ENCODE results near the gene TSPAN32.

Gene TSPAN32

GRCh38 chr11:2301631-2302305, at the start of gene TSPAN32, which contains the start of gene C11orf21:
TSPAN32 (plus strand) TSS chr11:2302013; CDS start chr11:2302150, 137 bp downstream.
C11orf21 (minus strand) TSS chr11:2301918; CDS start chr11:2301808, 110 bp downstream.
- DNase-seq (ENCODE audit: low read depth): no peak
- H3K4me3 ChIP-seq (ENCODE audit: low read depth, low read length): no peak within 1 kb of the TSS

GRCh38 chr11:2252018-2252417, 49.8 kb upstream of the TSPAN32 start:
- DNase-seq (ENCODE audit: low read depth): no peak
- H3K4me3 ChIP-seq (ENCODE audit: low read depth, low read length): no peak overlapping the region

GRCh38 chr11:2256293-2256913, 45.4 kb upstream of the TSPAN32 start:
- no peak overlapping the region for H3K4me3 ChIP-seq (ENCODE audit: low read depth, low read length)
- DNase-seq (ENCODE audit: low read depth): no peak

GRCh38 chr11:2256951-2257700, 44.7 kb upstream of the TSPAN32 start:
- H3K4me3 ChIP-seq (ENCODE audit: low read depth, low read length): no peak overlapping the region
- no peak for DNase-seq (ENCODE audit: low read depth)

- no peak for DNase-seq (ENCODE audit: low read depth)
- H3K4me3 ChIP-seq (ENCODE audit: low read depth, low read length): no peak overlapping the region
Observed at GRCh38 chr11:2258501-2259465, 43.0 kb upstream of the TSPAN32 start.

- no peak overlapping the region for H3K4me3 ChIP-seq (ENCODE audit: low read depth, low read length)
- no peak for DNase-seq (ENCODE audit: low read depth)
Observed at GRCh38 chr11:2259466-2259830, 42.4 kb upstream of the TSPAN32 start.

- DNase-seq (ENCODE audit: low read depth): no peak
- no peak overlapping the region for H3K4me3 ChIP-seq (ENCODE audit: low read depth, low read length)
Observed at GRCh38 chr11:2259897-2260451, 41.8 kb upstream of the TSPAN32 start.

GRCh38 chr11:2260491-2261364, 41.1 kb upstream of the TSPAN32 start:
- no peak for DNase-seq (ENCODE audit: low read depth)
- no peak overlapping the region for H3K4me3 ChIP-seq (ENCODE audit: low read depth, low read length)

GRCh38 chr11:2261436-2262230, 40.2 kb upstream of the TSPAN32 start:
- H3K4me3 ChIP-seq (ENCODE audit: low read depth, low read length): no peak overlapping the region
- no peak for DNase-seq (ENCODE audit: low read depth)

GRCh38 chr11:2262301-2263070, 39.3 kb upstream of the TSPAN32 start:
- DNase-seq (ENCODE audit: low read depth): no peak
- H3K4me3 ChIP-seq (ENCODE audit: low read depth, low read length): no peak overlapping the region

GRCh38 chr11:2263071-2263565, 38.7 kb upstream of the TSPAN32 start:
- no peak for DNase-seq (ENCODE audit: low read depth)
- no peak overlapping the region for H3K4me3 ChIP-seq (ENCODE audit: low read depth, low read length)

- DNase-seq (ENCODE audit: low read depth): no peak
- no peak overlapping the region for H3K4me3 ChIP-seq (ENCODE audit: low read depth, low read length)
Observed at GRCh38 chr11:2263724-2264360, 38.0 kb upstream of the TSPAN32 start.

GRCh38 chr11:2264366-2265053, 37.3 kb upstream of the TSPAN32 start:
- H3K4me3 ChIP-seq (ENCODE audit: low read depth, low read length): no peak overlapping the region
- DNase-seq (ENCODE audit: low read depth): no peak

- no peak overlapping the region for H3K4me3 ChIP-seq (ENCODE audit: low read depth, low read length)
- DNase-seq (ENCODE audit: low read depth): no peak
Observed at GRCh38 chr11:2265396-2265795, 36.4 kb upstream of the TSPAN32 start.

GRCh38 chr11:2265854-2266585, 35.8 kb upstream of the TSPAN32 start:
- no peak for DNase-seq (ENCODE audit: low read depth)
- no peak overlapping the region for H3K4me3 ChIP-seq (ENCODE audit: low read depth, low read length)
